Hematopoietic multipotent progenitor cell (in vitro differentiated cells): Measurements from ENCODE around the gene SLC1A3. TPM values are rescaled to one million over a fixed set of nuclear protein-coding genes. Genes with fewer than 3 reads are reported as not detected.

Experiments used
- DNase-seq, 3 donors: peaks; one replicate each; pipeline ENCODE4 v3.0.0-alpha.2; 2011 to 2015; ENCODE audit warnings: low read depth in 2 of 3, low spot score in 2 of 3
- total RNA-seq: library from RNA; depleted of rRNA; stranded (reverse); fragments of >200 nt; gene quantifications from one replicate; pipeline ENCODE4 v1.2.3, GENCODE V29; 2012

The SLC1A3 gene
- total RNA-seq, 1 donor: 1.3 TPM

DNA sequence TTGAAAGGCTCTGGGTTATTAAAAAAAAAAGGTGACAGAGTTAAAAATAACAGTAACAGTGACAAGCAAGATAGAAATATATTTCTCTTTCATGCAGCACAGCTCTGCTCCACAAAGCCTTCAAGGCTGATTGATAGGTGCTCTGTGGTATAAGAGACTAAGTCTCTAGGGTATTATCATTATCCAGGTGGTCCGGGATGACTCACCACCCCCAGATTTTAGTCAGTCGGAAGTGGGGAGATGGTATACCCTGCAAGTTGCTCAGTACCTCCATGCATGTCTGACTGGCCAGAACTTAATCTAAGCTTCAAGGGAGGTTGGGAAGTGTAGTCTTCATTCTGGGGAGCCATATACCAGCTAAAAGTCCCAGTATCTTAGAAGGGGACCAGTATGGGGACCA, 76.1 kb downstream of the SLC1A3 start:
- no peak for DNase-seq

DNA sequence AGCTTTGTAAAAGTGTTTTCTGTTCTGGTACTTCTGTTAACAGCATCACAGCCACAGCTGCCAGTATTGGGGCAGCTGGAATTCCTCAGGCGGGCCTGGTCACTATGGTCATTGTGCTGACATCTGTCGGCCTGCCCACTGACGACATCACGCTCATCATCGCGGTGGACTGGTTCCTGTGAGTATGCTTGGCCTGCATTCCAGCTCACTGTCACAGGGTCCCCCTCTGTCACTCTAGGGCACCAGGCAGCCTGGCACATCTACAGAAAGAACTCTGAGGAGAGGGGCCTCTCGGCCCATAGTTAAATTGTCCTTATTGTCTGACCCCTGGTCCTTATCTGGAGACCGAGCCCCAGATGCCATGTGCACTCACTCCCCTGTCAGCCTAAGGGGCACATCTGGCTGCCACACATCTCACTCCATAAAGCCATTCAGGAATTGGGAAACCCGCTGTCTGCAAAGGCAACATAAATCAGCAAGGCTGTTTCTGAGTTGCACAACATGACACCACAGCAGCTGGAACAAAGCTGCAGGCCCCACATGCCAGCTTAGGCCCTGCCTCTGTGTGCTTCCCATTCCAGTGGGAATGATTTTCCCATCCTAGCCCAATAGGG, 77.5 kb downstream of the SLC1A3 start:
- no peak for DNase-seq

DNA sequence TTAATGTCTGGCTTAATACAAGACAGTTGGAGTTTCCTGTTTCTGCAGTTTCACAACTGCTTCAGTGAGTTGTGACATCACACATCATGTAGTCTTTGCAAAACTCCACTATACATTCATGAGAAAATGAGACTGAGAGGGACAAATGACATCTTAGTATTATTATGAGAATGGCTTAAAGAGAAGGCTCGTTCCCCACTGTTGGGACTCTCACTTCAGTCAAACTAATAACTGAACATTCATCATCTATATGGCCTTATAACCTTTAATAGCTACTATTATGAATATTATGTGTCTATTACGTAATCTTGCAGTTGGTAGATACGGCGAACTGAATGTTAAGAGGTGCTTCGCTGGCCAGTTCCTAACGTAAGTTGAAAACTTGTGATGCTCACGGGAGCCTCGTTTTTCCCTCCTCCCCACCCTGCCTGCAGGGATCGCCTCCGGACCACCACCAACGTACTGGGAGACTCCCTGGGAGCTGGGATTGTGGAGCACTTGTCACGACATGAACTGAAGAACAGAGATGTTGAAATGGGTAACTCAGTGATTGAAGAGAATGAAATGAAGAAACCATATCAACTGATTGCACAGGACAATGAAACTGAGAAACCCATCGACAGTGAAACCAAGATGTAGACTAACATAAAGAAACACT, 79.4 kb downstream of the SLC1A3 start:
- peak in 1 of 3 donors; percentile 39 for DNase-seq

DNA sequence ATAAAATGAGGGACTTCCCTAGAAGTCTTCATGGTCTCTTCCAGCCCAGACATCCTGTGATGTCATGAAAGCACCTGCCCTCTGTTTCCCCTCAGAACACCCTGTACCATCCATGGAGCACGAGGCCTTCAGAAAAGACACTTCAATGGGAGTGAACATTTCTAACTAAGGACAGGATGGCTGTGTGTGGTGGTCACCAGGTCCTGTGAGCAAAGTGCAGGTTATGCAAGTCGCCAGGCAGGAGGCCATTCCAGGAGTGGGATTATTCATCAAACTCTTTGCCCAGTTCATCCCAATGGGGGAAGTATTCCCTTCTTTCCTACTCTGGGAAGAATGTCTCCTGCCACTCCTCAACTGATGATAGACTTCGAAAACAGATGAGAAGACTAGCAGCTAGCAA, 80.5 kb downstream of the SLC1A3 start:
- no peak for DNase-seq

DNA sequence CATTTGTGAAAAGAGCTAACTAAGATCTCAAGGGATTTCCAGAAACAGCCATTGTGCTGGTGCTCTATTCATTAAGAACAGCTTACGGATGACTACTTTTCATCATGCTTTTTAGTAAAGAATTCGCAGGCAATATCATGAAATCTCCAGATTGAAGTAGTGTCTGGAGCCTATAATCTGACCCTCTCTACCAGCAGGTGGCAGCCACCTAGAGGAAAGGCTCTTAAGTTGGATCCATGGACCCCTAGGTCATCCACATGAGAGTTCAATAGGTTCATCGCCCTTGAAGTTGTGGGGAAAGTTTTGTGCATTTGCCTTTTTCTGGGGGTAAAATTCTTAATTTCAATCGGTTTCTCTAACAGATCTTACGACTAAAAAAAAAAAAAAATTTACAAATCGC, 82.3 kb downstream of the SLC1A3 start:
- DNase-seq: peak in 1 of 3 donors; percentile 46

DNA sequence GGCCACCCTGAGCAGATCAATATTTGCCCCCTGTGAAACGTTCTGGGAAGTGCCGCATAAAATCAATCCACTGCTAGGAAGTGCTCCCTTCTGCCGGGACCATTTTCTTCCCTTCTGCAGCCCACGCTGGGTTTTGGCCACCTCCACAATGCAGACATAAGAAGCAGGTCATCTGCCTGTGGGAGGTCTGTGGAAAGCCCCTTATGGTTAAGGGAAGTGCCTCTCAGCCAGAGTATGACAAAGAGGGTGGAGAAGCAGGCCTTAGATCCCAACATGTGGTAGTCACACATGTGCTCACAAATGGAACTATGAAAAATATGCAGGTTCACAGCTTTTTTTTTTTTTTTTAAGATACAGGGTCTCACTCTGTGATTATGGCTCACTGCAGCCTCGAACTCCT, 82.8 kb downstream of the SLC1A3 start:
- peak in 2 of 3 donors; percentile 70 to 72 for DNase-seq

DNA sequence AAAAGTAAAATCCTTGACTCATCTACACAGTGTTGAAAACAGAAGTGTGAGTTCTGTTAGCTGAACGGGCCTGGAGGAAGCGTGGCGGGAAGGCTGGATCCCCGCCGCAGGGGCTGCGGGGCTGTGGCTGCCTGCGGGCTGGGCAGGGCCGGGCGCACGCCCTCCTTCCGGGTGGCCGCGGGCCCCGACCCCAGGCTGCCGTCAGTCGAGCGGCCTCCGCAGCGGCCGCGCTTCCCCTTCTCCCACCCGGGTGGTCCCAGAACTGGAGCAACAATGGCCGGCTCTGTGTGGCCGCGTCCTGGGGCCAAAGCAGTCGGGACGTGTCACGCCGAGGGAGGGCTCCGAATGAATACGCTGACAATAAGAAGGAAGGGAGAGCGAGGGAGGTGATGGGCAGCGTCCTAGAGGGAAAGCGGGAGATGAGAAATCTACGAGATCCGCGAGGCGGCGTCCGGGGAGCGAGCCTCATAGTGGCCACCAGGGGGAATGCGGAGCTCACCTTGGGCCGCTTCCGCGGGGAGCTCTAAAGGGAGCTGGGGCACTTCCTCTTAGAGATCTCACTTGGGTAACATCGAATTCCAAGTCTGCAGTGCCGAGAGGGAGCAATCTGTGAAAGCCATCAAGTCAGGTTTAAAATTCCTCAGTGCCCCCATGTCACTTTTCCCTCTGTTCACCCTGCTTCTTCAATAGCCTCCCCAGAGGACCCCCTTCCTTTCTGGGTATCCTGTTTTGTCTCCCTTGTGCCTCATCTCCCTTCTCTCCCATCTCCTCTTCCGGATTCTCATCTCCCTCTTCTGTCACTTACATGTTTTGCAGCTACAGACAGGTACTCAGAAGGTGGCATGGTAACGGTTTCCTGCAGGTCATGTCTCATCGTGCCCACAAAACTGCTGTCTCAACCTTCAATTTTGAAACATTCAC, 83.9 kb downstream of the SLC1A3 start:
- DNase-seq: peak; percentile 19 to 84 (median 78)

DNA sequence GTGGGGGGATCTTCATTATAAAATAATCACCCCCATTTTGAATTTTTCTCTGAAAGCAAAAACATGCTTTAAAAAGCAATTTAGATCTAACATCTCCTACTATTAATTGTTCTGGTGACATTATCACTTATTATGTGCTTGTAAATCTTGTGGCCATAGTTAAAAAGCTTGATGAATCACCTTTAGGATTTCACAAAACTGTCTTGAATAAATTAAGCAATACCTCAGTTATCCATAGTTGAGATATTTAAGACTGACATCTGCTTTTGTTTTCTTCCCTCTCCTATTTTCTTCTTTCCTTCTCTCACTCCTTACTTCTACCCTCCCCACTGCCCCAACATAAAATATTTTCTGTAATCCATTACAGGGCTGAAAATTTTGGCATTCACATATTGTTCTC, 84.8 kb downstream of the SLC1A3 start:
- DNase-seq: no peak

DNA sequence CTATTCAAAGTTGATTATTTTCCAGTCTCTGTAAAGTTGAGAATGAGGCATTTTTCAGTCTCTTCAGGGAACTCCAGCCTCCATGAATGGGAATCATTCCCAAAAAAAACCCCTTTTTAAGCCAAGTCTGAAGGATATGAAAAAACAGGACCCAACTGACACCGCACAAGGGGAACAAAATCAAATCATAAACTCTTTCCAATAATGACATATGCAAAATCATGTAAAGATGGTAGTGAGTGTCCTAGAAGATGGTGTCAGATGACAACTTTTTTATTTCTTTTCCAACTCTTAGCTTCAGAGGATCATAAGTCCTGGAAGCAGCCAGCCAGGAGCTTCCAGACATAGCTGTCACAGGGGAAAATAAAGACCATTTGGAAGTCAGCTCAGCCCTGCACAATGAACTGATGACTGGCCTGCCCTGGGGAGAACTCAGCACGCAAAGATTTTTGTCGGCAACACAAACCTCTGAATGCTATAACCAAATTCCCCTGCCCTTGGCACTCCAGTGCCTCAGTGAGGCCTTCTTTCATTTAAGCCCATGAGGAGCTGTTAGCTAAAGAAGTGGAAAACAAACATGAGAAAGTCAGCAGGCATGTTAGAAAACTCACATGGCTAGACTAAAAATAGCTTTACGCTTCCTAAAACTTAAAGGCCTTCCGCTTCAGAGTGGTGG, 85.4 kb downstream of the SLC1A3 start:
- DNase-seq: no peak

DNA sequence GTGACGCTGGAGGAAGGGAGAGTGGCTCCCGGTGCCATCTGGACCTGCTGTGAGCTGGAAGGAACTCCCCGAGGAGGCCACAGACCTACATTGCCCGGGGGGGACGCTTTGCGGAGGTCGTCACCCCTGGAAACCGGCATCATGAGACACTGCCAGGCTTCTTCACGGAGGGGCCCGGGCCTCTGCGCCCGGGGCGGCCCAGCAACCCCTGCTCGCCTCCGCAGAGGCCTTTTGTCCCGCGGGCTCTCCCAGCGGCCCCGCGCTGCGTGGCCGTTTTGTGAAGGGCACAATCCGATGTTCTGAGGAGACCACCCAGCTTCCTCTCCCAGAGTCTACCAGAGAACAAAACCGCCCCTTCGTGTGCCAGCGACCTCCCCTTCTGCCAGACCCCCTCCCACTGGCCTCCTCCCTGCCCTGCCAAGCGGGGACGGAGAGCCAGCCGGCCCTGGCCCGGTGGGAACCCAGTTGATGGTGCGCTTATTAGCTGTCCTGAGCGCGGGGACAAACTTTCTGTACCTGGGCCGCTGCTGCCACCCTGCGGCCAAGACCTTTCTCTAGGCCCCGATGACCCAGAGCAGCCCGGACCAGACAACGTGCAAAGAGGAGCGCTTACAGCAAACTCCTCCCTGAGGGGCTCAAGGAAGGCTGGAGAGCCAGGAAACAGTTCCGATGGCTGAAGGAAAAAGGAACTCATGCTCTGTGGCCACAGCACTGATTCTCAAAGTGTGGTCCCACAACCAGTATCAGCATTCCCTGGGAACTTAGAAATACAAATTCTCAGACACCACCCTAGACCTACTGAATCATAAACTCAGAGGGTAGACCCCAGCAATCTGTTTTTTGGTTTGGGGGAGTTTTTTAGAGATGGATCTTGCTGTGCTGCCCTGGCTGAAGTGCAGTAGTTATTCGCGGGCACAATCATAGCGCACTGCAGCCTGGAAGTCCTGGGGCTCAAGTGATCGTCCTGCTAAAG, 86.7 kb downstream of the SLC1A3 start:
- DNase-seq: peak in 2 of 3 donors; percentile 78 to 79

DNA sequence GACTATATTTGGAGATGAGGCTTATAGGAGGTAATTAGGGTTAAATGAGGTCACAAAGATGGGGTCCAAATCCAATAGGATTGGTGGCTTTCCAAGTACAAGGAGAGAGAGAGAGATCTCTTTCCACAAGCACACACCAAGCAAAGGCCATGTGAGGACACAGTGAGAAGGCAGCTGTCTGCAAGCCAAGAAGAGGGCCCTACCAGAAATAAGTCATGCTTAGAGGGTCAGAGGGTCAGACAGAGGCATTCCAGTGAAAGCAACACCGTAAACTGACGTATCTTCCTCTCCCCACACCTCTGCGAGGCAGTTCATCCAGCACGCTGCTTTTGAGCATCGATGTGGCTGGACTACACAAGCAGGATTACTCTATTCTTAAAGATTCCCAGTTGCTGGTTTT, 87.9 kb downstream of the SLC1A3 start:
- no peak for DNase-seq

DNA sequence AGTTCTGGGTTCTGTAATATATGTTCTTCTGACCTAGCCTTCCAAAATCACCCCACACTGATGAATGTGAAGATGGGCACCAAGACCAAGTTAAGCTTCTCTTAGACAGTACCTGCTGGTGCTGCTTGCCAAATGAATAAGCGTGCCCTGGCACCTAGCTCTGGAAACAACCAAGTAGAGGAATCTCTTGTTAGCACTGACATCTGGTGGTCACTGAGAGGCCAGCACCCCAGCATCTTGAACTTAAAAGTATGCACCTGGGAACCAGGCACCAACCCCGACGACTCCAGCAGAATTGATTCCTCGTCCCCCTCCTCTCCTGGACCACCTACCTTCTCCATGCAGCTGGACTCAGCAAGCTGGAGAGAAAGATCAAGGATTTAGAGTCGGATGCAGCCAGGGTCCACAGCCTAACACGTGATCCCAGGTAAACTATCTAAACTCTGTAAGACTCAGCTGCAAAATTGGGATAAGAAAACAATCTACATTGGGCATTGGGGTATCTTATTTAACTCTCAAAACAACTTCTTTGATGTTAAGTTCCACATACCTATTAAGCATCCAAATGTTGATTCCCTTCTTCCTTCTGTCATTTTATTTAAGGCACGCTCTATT, 89.8 kb downstream of the SLC1A3 start:
- DNase-seq: peak in 2 of 3 donors; percentile 62 to 79

DNA sequence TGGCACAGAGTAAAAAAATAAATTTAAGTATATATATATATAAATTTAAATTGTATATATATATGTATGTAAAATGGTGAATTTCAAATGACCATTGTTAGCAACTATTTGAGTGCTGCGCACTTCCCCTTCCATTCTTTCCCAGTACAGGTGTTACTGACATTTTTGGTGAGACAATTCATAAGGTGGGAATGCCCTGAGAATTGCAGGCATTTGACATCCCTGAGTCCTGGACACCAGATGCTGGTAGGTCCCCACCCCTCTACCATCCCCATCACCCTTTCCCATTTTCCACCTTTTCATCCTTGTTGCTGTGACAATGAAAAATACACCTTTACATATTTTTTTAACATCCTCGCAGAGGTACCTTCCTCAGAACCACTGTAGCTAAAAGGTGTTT, 91.6 kb downstream of the SLC1A3 start:
- DNase-seq: no peak

DNA sequence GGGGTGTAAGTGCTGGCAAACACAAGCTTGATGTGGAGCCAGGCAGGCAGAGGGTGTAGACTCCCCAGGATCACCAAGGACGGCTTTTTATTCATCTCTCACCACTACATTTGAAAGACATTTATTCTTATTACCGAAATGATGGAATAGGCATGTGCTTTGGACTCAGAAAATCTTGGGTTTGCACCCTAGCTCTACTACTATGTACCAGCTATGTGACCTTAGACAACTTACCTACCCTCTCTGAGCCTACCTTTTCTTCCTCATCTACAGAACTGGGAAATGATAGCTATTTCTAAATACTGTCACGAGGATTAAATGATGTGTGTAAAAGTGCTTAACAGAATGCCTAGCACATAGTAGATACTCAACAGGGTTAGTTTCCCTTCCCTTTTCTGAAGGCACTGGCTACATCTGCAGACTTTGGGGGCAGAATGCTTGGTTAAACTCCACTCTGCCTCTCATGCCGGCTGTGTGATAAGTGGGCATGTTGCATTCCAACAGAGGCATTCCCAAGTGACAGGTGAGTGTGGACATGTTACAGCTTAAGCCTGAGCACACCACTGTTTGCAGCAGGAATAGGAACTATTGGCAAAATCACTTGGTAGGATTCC, 94.8 kb downstream of the SLC1A3 start:
- DNase-seq: no peak

DNA sequence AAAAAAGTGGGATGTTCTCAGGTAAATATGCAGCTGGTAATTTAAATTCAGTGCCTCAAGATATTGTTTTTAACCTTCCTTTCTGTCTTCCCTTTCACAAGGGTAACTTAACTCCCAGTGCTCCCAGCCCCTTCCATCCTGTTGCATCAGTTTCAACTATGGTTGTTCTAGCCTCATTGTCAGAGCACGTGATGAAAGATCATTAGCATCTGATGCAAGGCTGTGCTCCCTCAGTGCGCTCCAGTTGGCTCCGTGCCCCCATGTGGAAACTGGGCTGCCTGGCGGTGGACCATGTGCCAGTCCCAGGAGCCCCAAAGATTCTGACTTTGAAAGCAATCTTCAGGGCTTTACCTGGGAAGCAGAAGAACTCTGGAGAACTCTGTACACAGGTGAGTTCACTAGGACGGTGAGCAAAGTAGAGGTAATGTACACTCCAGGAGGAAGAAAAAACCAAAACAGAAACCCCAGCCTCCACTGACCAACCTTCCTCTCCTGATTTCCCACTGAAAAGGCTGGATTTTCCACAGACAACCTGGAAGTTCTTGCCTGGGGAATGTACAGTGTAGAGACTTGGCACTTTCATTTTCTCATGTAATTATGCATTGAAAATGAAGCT, 96.9 kb downstream of the SLC1A3 start:
- DNase-seq: no peak

DNA sequence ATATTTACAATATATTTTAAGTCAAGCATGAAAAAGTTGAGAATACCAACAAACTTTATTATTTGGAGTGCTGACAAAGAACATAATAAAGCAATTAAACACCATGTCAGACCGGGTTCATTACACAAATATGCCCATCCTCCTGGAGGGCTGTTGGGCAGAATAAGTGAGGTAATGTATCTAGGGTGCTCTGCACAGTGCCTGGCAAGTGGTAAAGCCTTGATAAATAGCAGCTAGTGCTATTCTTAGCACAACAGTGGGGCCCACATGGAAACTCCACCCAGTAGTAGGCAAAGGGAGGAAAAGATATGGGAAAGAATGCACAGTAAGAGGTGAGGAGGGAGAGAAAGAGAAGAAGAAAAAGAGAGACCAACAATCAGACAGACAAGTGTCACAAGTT, 97.7 kb downstream of the SLC1A3 start:
- no peak for DNase-seq

DNA sequence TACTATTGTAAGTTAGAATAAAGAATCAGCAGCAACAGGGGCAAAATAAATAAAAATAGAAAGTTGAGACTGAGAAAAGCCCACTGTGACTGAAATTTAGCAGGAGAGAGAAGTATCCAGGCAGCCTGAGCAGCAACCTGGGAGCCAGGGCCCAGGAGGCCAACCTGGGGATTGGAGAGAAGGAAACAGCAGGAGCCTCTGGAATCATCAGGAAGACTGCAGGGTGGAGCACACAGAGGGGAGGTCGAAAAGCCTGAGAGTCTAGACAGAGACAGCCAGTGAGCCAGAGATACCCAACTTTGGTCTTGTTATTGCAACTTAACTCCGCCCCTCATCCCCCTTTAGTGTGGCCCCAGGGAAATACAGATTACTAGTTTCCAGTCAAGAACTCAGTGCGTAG, 98.6 kb downstream of the SLC1A3 start:
- DNase-seq: no peak

DNA sequence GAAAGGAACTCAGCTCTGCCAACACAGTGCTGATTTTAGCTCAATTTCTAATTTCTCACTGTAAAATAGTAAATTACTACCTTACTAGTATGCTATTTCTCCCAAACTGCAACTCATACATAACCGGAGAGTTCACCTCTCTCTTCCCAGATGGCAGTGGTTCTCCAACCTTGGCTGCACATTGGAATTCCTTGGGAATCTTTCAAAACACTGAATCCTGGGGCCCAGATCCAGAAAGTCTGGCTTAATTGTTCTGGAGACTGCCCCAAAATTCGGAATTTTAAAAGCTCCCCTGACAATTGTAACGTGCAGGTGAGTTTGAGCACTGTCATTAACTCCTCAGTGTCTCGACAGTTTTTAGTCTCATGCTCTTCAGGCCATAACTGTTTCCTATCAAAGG, 100.3 kb downstream of the SLC1A3 start:
- DNase-seq: no peak

DNA sequence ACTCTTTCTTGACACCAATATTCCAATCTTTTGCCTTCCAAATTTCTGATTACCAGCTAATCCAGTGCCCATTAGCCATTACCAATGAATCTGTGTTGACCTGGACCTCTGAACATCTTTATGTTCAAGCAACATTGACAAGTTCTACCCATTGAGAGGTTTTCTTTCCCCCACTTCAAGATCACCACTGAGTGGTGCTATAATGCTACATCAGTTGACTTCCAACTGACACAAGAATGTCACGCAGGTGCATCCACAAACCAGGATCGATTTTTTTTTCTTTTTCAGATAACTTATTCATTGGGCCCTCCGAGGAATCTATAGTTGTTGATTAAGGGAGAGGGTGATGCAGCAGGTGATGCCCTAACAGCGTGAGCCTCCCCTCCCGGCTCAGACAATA, 102.6 kb downstream of the SLC1A3 start:
- no peak for DNase-seq
